ENCODE measurements around the gene RAB39B.

DNA sequence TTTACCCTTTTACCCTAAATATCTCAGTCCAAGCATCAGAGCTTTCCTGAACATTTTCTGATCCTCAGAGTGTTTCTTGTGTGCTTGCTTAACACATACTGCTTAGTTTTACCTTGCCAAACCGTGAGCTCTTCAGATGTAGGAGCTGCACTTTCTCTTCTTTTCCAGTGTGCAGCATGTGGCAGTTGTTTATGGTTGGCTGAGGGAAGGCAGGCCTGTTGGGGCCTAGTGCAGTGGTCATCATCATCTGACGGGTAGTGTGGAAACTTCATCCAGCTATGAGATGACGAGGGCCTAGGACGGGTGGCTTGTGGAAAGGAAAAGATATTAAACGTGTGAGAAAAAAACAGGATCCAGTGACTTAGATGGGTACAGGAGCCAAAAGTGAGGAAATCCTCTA is 26.6 kb downstream of the RAB39B start:
- TF ChIP-seq POLR2AphosphoS5 (IDR thresholded peaks at IDR 0.05; ENCODE audit: low read depth, low read length): no peak
- TF ChIP-seq TAF1 (IDR thresholded peaks at IDR 0.05; ENCODE audit: borderline replicate concordance, insufficient read depth, low read length): no peak
- TF ChIP-seq FOXP2 (optimal IDR thresholded peaks at IDR 0.05; ENCODE audit: borderline replicate concordance, extremely low read depth, extremely low read length, insufficient read depth): no peak
- TF ChIP-seq, protein P1, sequence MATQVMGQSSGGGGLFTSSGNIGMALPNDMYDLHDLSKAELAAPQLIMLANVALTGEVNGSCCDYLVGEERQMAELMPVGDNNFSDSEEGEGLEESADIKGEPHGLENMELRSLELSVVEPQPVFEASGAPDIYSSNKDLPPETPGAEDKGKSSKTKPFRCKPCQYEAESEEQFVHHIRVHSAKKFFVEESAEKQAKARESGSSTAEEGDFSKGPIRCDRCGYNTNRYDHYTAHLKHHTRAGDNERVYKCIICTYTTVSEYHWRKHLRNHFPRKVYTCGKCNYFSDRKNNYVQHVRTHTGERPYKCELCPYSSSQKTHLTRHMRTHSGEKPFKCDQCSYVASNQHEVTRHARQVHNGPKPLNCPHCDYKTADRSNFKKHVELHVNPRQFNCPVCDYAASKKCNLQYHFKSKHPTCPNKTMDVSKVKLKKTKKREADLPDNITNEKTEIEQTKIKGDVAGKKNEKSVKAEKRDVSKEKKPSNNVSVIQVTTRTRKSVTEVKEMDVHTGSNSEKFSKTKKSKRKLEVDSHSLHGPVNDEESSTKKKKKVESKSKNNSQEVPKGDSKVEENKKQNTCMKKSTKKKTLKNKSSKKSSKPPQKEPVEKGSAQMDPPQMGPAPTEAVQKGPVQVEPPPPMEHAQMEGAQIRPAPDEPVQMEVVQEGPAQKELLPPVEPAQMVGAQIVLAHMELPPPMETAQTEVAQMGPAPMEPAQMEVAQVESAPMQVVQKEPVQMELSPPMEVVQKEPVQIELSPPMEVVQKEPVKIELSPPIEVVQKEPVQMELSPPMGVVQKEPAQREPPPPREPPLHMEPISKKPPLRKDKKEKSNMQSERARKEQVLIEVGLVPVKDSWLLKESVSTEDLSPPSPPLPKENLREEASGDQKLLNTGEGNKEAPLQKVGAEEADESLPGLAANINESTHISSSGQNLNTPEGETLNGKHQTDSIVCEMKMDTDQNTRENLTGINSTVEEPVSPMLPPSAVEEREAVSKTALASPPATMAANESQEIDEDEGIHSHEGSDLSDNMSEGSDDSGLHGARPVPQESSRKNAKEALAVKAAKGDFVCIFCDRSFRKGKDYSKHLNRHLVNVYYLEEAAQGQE (IDR thresholded peaks at IDR 0.05; ENCODE audit: insufficient read depth in 1 of 2, low read depth in 2 of 2, low read length in 2 of 2): no peak

Measured in PFSK-1 (cell line).